Caco-2 (cell line): Measurements from ENCODE around the gene COL9A3. TPM values are rescaled to one million over a fixed set of nuclear protein-coding genes. Genes with fewer than 3 reads are reported as not detected.
"Not testable (repeated sequence)": the region's sequence is repeated elsewhere in the genome, so short reads cannot be mapped to it uniquely, and the experiment has no call there.

Experiments used
- BruUV-seq: library from RNA; stranded (reverse); fragments of 400-500 nt; replicated peaks from 2 replicates; lab custom pipeline; 2021; lab: Mats Ljungman, UMichigan
- CTCF ChIA-PET: fragments of 300-600 bp; sonication (Branson Sonifier 250); formaldehyde crosslinking; loops from one replicate; lab custom pipeline; 2022; ENCODE audit warnings: antibody characterized with exemption; lab: Charles Lee
- POLR2A ChIA-PET: fragments of 300-600 bp; sonication (Branson Sonifier 250); formaldehyde crosslinking; loops from one replicate; lab custom pipeline; 2022; ENCODE audit warnings: antibody characterized with exemption; lab: Charles Lee
- DNase-seq, 2 experiments: peaks; one replicate each; pipeline versions ENCODE4 v3.0.0 to v3.0.0-alpha.2; 2020 to 2022
- H3K27me3 ChIP-seq: replicated peaks from 2 replicates; pipeline ENCODE4 v1.6.0; 2011; ENCODE audit warnings: low read length; ENCODE audit not compliant: control insufficient read depth, insufficient read depth
- H3K36me3 ChIP-seq: 2 replicates; pipeline ENCODE4 v1.5.1; 2011; ENCODE audit warnings: low read length; ENCODE audit not compliant: control insufficient read depth, insufficient read depth
- H3K4me1 ChIP-seq: fragments of 250-450 bp; sonication (Bioruptor Pico); 2 replicates; pipeline ENCODE4 v1.5.1; 2020; ENCODE audit warnings: mild to moderate bottlenecking
- H3K4me3 ChIP-seq: 2 replicates; pipeline ENCODE4 v1.5.1; 2011; ENCODE audit warnings: low read depth, mild to moderate bottlenecking, control low read depth, low read length
- H3K9me3 ChIP-seq: fragments of 250-450 bp; sonication (Bioruptor Pico); 2 replicates; pipeline ENCODE4 v1.5.1; 2020; ENCODE audit warnings: mild to moderate bottlenecking, moderate library complexity
- H3K27ac Mint-ChIP-seq: one replicate; pipeline ENCODE4 v1.8.0; 2022; ENCODE audit warnings: mixed read lengths; ENCODE audit not compliant: unreplicated experiment
- H3K27me3 Mint-ChIP-seq: one replicate; pipeline ENCODE4 v1.8.0; 2022; ENCODE audit warnings: mixed read lengths; ENCODE audit not compliant: insufficient read depth, unreplicated experiment
- H3K36me3 Mint-ChIP-seq: one replicate; pipeline ENCODE4 v1.8.0; 2022; ENCODE audit warnings: mild to moderate bottlenecking, mixed read lengths; ENCODE audit not compliant: insufficient read depth, unreplicated experiment
- H3K4me1 Mint-ChIP-seq: one replicate; pipeline ENCODE4 v1.8.0; 2022; ENCODE audit warnings: low read depth, mixed read lengths; ENCODE audit not compliant: unreplicated experiment
- H3K4me3 Mint-ChIP-seq: one replicate; pipeline ENCODE4 v1.8.0; 2022; ENCODE audit warnings: mild to moderate bottlenecking, moderate library complexity, mixed read lengths; ENCODE audit not compliant: unreplicated experiment
- H3K9me3 Mint-ChIP-seq: one replicate; pipeline ENCODE4 v1.8.0; 2022; ENCODE audit warnings: mixed read lengths; ENCODE audit not compliant: unreplicated experiment
- intact Hi-C: fragments of 100-400 bp; cut with micrococcal nuclease; formaldehyde crosslinking; loops from one replicate; pipeline ENCODE4 v1.10.0; 2022; ENCODE audit not compliant: unreplicated experiment
- total RNA-seq: library from RNA; stranded (reverse); gene quantifications from 2 replicates; pipeline ENCODE4 v1.2.3, GENCODE V29; 2022
- TF ChIP-seq, protein P1 (sequence below), 2 experiments: fragments of 200-600 bp in 1 of 2; IDR thresholded peaks; 1 replicate in 1 of 2; 2 replicates in 1 of 2; pipeline versions ENCODE4 v1.5.1 to v1.8.0; 2011 to 2022; ENCODE audit warnings: antibody characterized with exemption in 1 of 2, control low read depth in 1 of 2, inconsistent platforms in 1 of 2, low read depth in 1 of 2, low read length in 1 of 2, mild to moderate bottlenecking in 1 of 2, moderate library complexity in 1 of 2; ENCODE audit not compliant: insufficient read depth in 1 of 2, severe bottlenecking in 1 of 2, unreplicated experiment in 1 of 2

COL9A3 gene
- total RNA-seq, 1 experiment from 2014 or later = 6.4 TPM

DNA sequence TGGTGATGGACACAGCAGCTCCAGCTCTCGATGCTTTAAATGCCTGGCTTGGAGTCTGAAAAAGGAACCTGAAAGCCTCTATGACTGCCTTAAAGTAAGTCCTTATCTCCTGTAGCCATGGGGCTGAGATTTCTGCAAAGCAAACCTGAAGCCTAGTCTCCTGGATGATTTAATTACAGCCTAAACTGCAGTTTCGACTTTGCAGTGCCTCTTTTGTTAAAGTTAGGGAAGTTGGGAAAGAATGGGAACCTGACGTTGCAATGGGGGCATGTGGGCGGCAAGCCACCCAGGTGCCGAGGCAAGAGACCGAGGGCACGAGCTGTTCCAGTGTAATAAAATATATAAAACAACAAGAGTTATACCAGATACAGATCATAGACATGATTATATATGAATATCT lies 56.4 kb downstream of the COL9A3 start:
- Histone ChIP-seq H3K4me1 (peaks cover 9% of the 10 kb centered on the region), H3K4me3 (no peak overlapping the region), H3K9me3 (peaks cover 10% of the 10 kb centered on the region), H3K27me3 (no peaks in the 10 kb centered on the region), H3K36me3 (no peaks in the 10 kb centered on the region)
- CTCF ChIA-PET = interaction anchor here (0.6 to 1.9 kb wide), 3 partner anchors 11 to 135 kb away, joined by 4 to 9 read pairs (median 7); partner anchors contain the start of gene TCFL5
- POLR2A ChIA-PET = no interaction called here
- peaks cover 32% of the 10 kb centered on the region for H3K36me3 Mint-ChIP-seq
- no peaks in the 10 kb centered on the region for H3K27me3 Mint-ChIP-seq
- intact Hi-C loops = loop anchor here (2.0 kb wide), 1 partner anchor 136 kb away; no protein-coding TSS in a partner anchor
- H3K27ac Mint-ChIP-seq = peak overlapping the region; percentile 38
- peaks cover 21% of the 10 kb centered on the region for H3K4me1 Mint-ChIP-seq
- H3K4me3 Mint-ChIP-seq = peak overlapping the region; percentile 72
- no peak for DNase-seq
- TF ChIP-seq, protein P1, sequence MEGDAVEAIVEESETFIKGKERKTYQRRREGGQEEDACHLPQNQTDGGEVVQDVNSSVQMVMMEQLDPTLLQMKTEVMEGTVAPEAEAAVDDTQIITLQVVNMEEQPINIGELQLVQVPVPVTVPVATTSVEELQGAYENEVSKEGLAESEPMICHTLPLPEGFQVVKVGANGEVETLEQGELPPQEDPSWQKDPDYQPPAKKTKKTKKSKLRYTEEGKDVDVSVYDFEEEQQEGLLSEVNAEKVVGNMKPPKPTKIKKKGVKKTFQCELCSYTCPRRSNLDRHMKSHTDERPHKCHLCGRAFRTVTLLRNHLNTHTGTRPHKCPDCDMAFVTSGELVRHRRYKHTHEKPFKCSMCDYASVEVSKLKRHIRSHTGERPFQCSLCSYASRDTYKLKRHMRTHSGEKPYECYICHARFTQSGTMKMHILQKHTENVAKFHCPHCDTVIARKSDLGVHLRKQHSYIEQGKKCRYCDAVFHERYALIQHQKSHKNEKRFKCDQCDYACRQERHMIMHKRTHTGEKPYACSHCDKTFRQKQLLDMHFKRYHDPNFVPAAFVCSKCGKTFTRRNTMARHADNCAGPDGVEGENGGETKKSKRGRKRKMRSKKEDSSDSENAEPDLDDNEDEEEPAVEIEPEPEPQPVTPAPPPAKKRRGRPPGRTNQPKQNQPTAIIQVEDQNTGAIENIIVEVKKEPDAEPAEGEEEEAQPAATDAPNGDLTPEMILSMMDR (IDR thresholded peaks at IDR 0.05; ENCODE audit: insufficient read depth in 1 of 2, low read depth in 1 of 2, low read length in 1 of 2, severe bottlenecking in 1 of 2, unreplicated experiment in 1 of 2) = no peak
- no peaks in the 10 kb centered on the region for H3K9me3 Mint-ChIP-seq
- no TSS peak for BruUV-seq

DNA sequence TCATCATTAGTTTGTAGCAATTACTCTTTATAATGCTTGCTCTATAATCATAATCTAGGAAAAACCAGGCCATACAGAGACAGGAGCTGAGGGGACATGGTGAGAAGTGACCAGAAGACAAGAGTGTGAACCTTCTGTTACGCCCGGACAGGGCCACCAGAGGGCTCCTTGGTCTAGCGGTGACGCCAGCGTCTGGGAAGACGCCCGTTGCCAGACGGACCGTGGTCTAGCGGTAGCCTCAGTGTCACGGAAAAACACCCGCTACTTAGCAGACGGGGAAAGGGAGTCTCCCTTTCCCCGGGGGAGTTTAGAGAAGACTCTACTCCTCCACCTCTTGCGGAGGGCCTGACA lies 56.8 kb downstream of the COL9A3 start:
- intact Hi-C loops = loop anchor here (2.0 kb wide), 1 partner anchor 135 kb away; no protein-coding TSS in a partner anchor
- DNase-seq = peak; percentile 91 to 93
- H3K27me3 ChIP-seq, H3K9me3 ChIP-seq, H3K9me3 Mint-ChIP-seq, H3K4me1 ChIP-seq, POLR2A ChIA-PET, H3K36me3 ChIP-seq, H3K27me3 Mint-ChIP-seq: not testable (repeated sequence)
- peak overlapping the region; percentile 15; the same call in 1 of the 2 replicates for H3K4me3 ChIP-seq
- BruUV-seq = TSS peak; percentile 60
- peaks cover 21% of the 10 kb centered on the region for H3K4me1 Mint-ChIP-seq
- TF ChIP-seq, protein P1 (IDR thresholded peaks at IDR 0.05; ENCODE audit: insufficient read depth in 1 of 2, low read depth in 1 of 2, low read length in 1 of 2, severe bottlenecking in 1 of 2, unreplicated experiment in 1 of 2) = peak; percentile 82 to 92
- H3K4me3 Mint-ChIP-seq = peak overlapping the region; percentile 72
- H3K27ac Mint-ChIP-seq = peak overlapping the region; percentile 38
- CTCF ChIA-PET = interaction anchor here (0.6 to 1.9 kb wide), 2 partner anchors 12 to 135 kb away, joined by 7 to 9 read pairs; partner anchors contain the start of gene TCFL5
- H3K36me3 Mint-ChIP-seq = peaks cover 32% of the 10 kb centered on the region

DNA sequence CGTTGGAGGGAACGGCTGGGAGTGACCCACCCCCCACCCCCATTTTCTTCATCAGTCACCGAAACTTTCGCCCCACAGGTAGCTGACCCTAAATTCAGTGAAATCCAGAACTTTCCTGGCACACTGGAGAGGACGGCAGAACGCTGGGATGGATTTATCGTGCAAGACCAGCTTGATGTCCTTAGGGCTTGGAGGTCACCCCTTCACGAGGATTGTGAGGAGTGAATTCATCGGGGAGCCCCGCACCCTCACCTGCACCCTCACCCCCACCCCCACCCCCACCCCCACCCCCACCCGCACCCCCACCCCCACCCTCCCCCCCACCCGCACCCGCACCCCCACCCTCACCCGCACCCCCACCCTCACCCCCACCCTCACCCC lies 58.1 kb downstream of the COL9A3 start:
- CTCF ChIA-PET = interaction anchor here (0.6 to 1.2 kb wide), 2 partner anchors 134 to 1122 kb away, joined by 3 to 4 read pairs; no protein-coding TSS in a partner anchor
- BruUV-seq = no TSS peak
- DNase-seq = no peak
- no peaks in the 10 kb centered on the region for H3K27me3 ChIP-seq
- H3K27ac Mint-ChIP-seq = peak overlapping the region; percentile 38
- H3K4me3 ChIP-seq = no peak overlapping the region
- H3K9me3 Mint-ChIP-seq = no peaks in the 10 kb centered on the region
- H3K36me3 Mint-ChIP-seq = peaks cover 39% of the 10 kb centered on the region
- H3K4me3 Mint-ChIP-seq = peak overlapping the region; percentile 72
- no peaks in the 10 kb centered on the region for H3K27me3 Mint-ChIP-seq
- peaks cover 9% of the 10 kb centered on the region for H3K4me1 ChIP-seq
- POLR2A ChIA-PET = no interaction called here
- H3K36me3 ChIP-seq = no peaks in the 10 kb centered on the region
- intact Hi-C loops = no loop called here
- H3K9me3 ChIP-seq = peaks cover 4% of the 10 kb centered on the region
- H3K4me1 Mint-ChIP-seq = peaks cover 21% of the 10 kb centered on the region
- TF ChIP-seq, protein P1 (IDR thresholded peaks at IDR 0.05; ENCODE audit: insufficient read depth in 1 of 2, low read depth in 1 of 2, low read length in 1 of 2, severe bottlenecking in 1 of 2, unreplicated experiment in 1 of 2) = no peak
